HK-2 (cell line): ENCODE data around the gene NFASC.
A peak's percentile ranks its signal among the peaks of the same experiment; 100 is the strongest.

Experiments
- DNase-seq: peaks from one replicate; pipeline ENCODE4 v3.0.0-alpha.2; 2018; ENCODE audit not compliant: unreplicated experiment

NFASC gene

DNA sequence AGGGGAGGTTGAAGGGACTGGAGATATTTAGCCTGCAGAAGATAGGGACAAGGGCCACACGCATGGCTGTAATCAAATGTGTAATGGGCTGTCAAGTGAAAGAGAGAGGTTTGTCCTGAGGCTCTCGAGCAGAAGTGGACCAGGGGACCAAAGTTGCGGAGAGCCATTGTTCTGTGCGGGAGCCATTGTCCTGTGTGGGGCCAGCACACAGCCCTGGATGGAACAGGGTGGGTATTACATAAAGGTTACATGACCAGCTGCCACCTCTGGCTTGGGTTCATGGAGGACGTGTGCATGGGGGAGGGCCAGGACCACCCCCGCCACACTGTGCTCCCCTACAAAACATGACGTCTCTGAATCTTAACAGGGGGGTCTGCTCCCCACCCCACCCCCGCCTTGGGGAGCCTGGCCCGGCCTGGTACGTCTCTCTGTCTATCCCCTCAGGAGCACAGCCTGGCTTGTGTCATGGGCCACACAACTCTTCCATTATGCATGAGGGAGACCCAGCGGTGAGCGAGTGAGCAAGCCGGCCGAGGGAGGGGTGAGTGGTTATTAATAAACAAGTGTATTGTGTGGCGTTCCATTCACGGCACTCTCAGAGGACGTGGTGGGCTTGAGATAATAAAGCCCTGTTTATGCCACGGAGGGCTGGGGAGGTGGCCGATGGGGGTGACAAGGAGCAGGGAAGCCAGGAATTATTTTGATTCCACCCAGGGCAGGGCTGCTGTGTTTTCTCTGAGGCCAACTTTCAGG, at the start of gene NFASC:
Gene NFASC, plus strand, starts transcription at position 703 of the 753 bp plus-strand sequence. CDS start 73,454 bp downstream, outside the sequence.
- DNase-seq, result no peak

DNA sequence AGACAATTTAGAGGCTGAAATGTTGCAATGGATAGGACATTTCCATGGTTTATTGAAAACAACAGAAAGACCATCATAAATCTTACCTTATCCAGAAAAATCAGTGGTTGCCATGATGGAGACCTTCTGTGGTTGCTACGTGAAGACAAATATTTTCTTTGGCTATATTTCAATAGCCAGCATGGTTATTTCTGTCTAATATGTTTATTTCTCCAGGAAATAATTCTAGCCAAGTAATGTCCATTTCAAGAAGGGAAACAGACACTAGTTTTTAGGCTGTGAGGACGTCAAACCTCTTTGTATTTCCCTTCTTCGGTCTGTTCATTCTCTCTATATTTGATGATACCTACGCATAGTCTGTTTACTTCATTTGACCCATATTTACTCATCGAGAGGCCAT, 49.2 kb upstream of the NFASC start:
- DNase-seq, result no peak

DNA sequence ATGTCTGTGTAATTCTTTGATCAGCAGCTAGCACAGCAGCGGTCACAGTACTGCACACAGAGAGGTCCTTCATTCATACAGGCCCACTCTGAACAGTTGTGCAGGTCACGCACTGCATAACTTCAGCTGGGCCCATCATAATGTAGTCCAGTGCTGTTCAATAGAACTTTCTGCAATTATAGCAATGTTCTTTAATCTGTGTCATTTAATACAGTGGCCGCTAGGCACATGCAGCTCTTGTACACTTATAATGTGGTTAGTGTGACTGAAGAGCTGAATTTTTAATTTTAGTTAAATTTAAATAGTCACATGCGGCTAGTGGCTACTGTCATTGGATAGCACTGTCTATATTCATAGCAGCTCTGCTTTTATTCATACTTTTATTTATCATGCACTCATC, 48.7 kb upstream of the NFASC start:
- no peak for DNase-seq

- DNase-seq, result no peak
These were observed 43.7 kb upstream of the NFASC start for GRCh38 chr1:204826970-204827369.

DNA sequence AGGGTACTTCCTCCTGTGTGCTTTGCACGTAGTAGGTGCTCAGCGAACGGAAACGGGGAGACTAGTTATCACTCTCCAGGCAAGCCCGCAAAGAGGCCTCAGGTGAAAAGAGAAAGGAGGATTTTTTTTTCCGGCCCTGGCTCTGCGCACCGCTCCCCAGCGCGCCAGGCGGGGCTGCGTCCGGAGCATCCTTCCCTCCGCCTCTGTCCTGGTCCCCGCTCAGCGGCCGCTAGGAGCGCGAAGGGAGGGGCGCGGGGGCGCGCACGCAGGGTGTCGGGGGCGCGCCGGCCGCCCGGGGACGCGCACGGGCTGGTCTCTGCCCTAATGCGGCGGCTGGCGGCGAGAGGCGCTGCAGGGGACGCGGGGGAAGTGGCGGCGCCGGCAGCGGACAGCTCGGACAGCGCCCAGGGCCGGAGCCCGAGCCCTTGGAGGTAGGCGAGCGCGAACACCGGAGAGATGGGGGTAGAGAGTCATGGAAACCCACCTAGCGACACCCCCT, 42.3 kb upstream of the NFASC start:
- DNase-seq, result no peak

DNA sequence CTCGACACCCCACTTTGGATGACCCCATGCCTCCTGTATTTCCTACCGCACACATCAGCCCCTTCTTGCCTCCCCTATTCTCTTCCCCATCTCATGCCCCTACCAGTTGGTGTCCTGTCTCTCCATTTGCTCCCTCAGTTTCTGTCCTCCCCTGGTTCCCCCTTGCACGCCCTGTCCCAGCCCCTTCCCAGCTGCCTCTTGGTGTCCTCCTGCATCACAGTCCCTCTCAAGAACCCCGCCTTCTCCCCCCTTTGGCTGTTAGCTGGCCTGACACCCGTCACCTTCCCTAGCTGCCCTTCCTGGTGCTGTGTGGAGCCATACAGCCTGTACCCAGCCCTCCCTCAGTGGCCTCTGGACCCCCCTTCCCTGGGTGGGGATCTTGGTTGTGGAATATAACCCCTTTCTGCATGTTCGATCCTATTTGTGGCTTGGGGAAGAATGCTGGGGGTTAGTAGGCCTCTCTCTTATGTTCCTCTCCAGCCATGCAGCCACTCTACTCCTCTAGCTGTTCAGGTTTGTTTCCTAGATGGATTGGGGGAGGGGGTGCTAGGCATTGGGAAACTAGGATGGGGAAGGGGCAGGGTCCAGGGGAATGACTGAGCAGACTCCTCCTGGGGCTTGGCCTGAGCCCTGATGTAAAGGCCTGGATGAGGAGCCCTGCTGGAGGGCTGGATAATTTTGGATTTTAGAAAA, 41.4 kb upstream of the NFASC start:
- DNase-seq, result no peak

GRCh38 chr1:204830747-204831146, 39.9 kb upstream of the NFASC start:
- DNase-seq, result no peak

DNA sequence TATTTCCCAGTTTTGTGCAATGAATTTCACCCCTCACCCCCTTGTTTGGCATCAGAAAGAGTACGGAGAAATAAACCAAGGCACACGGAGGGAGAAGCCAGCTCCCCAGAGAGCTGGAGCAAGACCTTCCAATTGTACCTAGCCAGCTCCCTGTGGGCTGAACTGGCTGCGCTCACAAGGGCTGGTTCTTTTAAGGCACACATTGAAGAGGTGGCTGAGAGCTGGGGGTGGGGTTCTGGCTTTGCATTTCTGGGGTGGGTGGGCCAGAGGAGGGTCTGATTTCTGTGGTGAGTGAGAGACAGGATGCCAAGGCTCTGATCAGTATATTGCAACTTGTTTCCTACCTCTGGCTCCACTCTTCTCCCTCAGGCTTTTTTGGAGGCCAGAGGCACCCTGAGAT, 39.5 kb upstream of the NFASC start:
- DNase-seq, result no peak

GRCh38 chr1:204834336-204834735, 36.3 kb upstream of the NFASC start:
- DNase-seq, result no peak

DNA sequence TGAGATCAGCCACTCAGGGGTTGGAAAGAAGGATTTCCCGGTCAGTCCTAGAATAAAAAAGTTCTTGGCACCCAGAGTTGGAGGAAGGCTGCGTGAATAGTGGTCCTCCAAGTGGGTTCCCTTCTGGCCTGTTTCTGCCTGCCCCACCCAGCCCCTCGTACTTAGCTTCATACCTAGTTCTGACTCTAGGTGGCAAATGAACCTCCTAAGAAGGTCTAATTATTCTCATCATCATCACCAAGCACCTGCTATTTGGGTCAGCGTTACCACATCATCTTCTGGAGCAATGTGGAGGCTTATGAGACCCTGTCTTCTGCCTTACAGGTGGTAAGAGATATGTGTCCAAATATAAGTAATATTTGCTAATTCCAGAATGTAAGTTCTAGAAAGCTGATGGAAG, 35.9 kb upstream of the NFASC start:
- DNase-seq, result no peak

GRCh38 chr1:204835737-204836136, 34.9 kb upstream of the NFASC start:
- DNase-seq, result no peak

DNA sequence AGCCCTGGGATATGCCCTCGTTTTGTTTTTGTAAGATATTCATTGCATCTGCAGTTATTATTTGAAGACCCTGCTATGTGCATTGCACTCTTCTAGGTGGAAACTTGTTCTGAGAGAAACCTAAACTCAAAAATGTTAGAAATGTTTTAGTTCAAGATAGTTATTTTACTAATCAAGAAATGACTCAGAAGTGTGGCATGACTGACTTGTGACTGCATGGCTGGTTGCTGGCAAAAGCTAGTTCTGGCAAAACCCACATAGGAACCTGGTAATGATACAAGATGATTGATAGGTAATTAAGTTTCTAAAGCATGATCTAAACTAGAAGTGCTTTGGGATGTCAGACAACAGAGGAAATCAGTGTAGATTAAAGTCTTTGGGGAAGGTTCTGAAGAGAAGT, 33.8 kb upstream of the NFASC start:
- DNase-seq, result no peak

- peak; percentile 50 for DNase-seq
These were observed 33.1 kb upstream of the NFASC start for GRCh38 chr1:204837440-204838084.

DNA sequence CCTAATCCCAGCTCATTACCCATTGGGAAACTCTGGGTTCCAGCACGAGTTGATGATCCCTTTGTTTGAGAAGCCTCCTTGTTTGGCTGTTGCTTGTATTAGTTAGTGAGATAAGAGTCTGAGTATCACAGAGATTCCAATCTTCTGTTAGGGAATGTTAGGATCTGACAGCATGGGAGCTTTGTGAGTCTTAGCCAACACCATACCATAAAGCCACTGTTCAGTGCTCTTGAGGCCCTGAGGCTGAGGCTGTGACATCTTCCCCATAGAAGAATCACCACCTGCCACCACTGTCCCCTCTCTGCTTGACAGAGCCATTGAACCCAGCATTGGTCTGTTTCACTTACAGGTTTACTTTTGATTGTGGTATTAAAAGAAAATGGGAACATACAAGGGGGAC, 29.3 kb upstream of the NFASC start:
- DNase-seq, result no peak

DNA sequence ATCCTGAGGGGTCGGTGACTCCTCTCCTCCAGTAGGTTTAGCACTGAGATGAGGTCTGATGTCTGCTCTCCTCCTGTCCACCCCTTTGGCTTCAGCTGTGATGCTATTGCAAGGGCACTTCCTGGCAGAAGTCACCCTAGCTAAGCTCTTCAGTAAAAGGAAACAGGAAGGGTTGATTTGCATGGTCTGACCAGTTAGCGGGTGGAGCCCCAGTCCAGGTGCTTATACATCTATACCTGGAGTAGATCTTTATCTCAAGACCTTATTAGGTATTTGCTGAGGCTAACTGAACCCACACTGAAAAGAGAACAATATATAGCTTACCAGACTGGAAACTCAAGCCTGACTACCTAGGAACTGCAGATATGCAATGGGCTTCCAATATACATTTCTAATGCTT, 28.9 kb upstream of the NFASC start:
- DNase-seq, result no peak

DNA sequence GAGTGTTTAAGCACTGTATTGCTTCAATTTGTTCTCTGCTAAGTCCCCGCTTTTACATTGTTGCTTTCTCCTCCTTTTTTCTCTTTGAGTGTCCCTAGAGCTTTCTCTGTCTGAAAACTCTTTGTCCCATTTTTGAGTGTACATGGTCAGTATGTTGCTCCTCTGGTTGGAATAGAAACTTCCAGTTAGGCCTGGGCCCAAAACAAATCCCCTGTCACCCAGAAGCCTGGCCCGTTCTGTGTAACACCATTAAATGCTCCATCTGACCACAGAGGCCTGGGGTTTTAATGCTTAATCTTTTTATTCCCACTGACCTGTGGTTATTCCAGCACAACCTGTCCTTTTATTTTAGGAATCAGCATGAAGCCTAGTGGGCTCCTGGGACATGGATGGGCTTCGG, 28.3 kb upstream of the NFASC start:
- no peak for DNase-seq

DNA sequence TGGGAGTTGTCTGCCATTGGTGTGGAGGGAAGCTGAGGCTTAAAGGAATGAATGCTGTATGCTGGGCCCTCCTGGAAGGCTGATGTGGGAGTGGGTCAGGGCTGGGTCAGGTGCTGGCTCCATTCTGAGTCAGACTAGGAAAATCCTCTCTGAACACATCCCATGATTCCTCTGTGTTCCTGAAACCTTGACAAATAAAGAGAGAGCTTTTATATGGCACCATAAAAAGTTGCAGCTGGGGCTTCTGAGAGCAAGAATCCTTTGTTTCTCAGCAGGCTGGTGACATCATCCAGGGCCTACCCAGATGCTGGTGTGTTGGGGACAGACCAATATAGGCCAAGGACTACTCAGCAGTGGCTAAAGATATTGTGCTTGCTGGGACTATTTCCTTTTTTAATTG, 27.8 kb upstream of the NFASC start:
- DNase-seq, result no peak

GRCh38 chr1:204846546-204846945, 24.1 kb upstream of the NFASC start:
- no peak for DNase-seq

- DNase-seq, result no peak
These were observed 22.1 kb upstream of the NFASC start for GRCh38 chr1:204848579-204848978.

DNA sequence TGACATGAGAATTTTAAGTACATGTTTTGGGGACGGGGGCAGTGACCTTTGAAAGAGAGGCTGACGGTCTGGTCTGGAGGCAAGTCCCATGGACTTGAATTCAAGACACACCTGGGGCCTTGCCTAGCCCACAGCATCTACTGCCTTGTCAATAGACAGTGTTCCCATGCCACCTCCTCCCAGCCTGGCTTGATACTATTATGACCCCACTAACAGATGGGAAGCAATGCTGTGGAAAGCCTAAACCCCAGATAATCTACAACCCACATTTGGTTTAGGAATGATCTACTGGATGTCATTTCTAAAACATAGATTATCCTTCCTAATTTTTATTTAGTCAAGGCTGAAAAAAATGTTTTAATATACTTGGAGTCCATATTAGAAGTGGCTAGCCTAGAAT, 17.8 kb upstream of the NFASC start:
- DNase-seq, result no peak

GRCh38 chr1:204853436-204853835, 17.2 kb upstream of the NFASC start:
- no peak for DNase-seq

DNA sequence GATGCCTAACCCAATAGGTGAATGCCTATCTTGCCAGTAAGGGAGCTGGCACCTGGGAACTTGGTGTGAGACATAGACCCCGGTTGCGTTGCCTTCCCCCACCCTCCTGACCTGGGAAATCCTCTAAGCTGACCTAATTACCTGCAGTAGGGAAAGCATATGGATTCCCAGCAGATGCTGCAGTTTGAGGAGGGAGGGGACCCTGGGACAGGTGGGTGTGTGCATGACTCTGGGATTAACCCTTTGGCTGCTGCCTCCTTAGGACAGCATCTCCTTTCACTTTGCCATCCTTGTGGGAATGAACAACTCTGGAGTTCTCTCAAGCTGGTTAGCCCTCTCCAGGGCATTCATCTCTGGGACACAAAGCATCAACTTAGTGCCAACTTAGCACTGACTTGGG, 16.4 kb upstream of the NFASC start:
- no peak for DNase-seq

GRCh38 chr1:204858363-204858821, 12.3 kb upstream of the NFASC start:
- DNase-seq, result no peak
